GM12864 (cell line): ENCODE results near the gene MYMK.

Source experiments
- DNase-seq: peaks from one replicate; pipeline ENCODE4 v3.0.0-alpha.2; 2011; ENCODE audit warnings: low read depth
- H3K4me3 ChIP-seq: 2 replicates; pipeline ENCODE4 v1.5.1; 2011; ENCODE audit warnings: mild to moderate bottlenecking, low read depth, low read length, control low read depth
- TF ChIP-seq, protein P1 (sequence below): IDR thresholded peaks from 2 replicates; pipeline ENCODE4 v1.5.1; 2011; ENCODE audit warnings: low read depth, mild to moderate bottlenecking, moderate library complexity, low read length, control low read depth, inconsistent platforms; ENCODE audit errors: missing control alignments

Gene MYMK

DNA sequence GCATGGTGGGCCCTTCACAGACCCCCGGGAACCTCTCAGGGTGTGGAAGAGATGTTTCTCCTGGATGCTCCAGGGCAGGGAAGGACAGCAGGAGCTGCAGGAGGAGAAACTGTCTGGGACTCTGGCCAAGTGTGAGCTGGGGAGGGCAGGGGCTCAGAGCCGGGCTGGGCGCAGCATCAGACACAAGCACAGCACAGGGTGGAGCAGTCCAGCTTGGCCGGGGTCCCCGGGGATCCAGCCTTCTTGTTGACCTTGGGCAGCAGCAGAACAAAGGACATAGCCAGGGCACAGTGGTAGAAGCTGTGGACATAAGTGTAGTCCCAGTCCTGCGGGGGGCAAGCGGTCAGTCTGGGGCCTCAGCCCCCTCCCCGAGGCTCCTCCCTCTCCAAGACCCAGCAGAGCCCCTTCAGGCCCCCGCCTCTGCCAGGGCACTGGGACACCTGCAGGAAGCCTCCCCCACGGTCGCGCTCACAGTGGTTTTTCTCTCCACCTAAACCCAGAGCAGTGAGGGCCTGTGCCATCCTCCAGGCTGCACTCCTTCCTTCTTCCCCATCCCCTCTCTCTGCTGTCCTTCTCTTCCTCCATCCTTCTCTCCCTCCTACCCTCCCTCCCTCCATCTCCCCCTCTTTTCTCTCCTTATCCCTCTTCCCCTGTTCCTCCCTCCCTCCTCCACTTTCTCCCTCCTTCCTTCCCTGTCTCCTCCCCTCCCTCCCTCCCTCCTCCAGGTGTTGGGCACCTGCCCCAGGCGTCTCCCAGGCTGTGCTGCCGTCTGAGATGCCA is 10.1 kb downstream of the MYMK start:
- DNase-seq: no peak
- H3K4me3 ChIP-seq: no peak overlapping the region
- TF ChIP-seq, protein P1, sequence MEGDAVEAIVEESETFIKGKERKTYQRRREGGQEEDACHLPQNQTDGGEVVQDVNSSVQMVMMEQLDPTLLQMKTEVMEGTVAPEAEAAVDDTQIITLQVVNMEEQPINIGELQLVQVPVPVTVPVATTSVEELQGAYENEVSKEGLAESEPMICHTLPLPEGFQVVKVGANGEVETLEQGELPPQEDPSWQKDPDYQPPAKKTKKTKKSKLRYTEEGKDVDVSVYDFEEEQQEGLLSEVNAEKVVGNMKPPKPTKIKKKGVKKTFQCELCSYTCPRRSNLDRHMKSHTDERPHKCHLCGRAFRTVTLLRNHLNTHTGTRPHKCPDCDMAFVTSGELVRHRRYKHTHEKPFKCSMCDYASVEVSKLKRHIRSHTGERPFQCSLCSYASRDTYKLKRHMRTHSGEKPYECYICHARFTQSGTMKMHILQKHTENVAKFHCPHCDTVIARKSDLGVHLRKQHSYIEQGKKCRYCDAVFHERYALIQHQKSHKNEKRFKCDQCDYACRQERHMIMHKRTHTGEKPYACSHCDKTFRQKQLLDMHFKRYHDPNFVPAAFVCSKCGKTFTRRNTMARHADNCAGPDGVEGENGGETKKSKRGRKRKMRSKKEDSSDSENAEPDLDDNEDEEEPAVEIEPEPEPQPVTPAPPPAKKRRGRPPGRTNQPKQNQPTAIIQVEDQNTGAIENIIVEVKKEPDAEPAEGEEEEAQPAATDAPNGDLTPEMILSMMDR: no peak

DNA sequence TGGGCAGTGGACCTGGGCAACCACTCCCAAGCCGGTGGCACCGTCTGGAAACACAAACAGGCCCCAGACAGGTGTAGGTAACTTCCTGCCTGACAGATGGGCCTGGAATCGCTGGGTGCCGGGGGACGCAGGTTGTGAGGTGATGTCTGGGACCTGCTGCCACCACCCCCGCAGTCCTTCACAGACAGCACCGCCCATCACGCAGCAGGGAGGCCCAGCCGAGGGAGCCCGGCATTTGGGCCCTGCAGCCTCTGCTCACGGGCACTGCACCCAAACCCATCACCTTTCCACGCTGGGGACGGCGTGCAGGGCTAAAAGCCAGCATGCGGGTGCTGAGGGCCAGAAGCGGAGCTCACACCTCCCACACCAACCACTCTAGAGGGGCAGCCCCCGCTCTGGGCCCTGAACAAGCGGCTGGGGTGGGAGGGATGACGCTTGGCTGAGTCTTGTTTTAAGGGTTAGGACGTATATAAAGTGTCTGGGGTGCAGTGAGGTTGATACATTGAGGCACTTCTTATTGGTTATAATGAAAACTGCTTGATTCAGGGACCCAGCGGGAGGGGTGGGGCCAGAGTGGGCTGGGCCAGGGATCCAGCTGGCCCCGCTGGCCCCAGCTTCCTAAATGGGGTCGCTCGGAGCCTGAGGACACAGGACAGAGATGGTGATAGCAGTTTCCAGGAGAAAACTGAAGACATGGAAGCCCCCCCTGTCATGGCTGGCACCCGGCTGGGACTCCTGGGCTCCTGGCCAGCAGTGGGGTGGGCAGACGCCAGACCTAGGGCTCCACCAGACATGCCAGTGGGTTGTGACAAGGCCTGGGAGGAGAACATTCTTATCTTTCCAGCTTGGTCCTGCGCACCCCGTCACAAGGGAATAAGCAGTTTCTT is 11.3 kb downstream of the MYMK start:
- H3K4me3 ChIP-seq: no peak overlapping the region
- DNase-seq: no peak
- TF ChIP-seq, protein P1: no peak

DNA sequence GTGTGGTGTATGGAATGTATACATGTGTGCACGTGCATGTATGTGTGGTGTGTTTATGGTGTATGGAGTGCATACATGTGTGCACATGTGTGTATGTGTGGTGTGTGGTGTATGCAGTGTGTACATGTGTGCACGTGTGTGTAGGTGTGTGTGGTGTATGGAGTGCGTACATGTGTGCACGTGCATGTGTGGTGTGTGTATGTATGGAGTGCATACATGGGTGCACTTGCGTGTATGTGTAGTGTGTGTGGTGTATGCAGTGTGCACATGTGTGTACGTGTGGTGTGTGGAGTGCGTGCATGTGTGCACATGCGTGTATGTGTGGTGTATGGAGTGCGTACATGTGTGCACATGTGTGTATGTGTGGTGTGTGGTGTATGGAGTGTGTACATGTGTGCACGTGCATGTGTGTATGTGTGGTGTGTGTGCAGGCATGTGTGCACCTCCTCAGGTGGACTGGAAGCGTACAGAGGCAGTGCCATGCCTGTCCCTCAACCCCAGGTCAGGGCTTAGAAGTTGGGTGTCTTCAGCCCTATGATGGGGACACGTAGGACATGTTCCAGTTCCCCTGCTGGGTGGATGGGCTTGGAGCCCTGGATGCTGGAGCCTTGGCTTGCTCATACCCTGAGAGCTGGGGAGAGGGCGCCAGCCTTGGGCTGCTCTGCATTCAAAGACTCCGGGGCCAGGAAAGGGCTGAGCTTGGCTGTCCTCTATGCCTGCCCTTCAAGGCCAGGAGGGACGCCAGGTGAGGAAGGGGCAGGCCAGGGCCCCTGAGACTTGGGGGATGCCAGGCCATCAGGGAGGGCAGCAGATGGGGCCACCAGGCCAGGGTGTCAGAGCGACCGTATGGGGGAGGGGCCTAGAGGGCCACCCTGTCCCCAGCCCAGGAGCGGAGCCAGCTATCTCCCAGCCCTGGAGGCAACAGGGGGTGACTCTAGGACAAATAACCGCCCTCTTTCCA is 12.2 kb downstream of the MYMK start:
- TF ChIP-seq, protein P1: no peak
- no peak overlapping the region for H3K4me3 ChIP-seq
- DNase-seq: no peak

DNA sequence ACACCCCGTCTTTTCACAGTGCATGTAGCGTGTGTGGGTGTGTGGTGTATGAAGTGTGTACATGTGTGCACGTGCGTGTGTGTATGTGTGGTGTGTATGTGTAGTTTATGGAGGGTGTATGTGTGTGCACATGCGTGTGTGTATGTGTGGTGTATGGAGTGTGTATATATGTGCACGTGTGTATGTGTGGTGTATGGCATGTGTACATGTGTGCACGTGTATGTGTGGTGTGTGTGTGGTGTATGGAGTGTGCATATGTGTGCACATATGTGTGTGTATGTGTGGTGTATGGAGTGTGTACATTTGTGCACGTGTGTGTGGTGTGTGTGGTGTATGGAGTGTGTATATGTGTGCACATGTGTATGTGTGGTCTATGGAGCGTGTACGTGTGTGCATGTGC is 13.2 kb downstream of the MYMK start:
- TF ChIP-seq, protein P1: no peak
- no peak for DNase-seq
- H3K4me3 ChIP-seq: no peak overlapping the region

DNA sequence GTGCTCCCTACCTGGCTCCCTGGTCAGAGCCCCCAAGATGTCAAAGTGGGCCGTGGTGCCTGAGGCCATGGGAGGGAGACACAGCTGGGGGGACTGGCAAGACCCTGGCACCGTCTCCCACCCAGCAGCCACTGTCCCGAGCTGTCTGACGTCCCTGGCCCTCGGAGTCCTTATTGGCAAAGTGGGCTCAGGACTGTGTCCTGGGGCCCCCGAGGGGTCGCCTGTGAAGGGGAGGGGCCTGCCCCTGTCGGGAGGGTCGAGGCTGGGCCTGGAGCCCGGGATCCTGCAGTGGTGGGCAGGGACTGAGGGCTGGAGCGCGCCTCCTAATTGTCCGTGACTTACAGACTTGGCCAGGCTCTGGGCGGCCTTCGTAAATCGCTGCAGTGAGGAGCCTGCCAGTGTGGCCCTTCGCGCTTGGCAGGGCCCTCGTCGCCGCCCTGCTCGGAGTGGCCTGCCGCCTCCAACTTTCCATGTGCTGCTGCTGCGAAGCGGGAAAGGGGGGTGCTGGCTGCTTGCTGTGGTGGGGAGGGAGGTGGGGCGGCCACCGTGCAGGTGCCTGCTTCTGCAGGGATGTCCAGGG is 13.7 kb downstream of the MYMK start:
- no peak overlapping the region for H3K4me3 ChIP-seq
- TF ChIP-seq, protein P1: no peak
- DNase-seq: no peak
